Tibial nerve (tissue), 3 donors: ENCODE results near the gene ANKRD40.

Experiments
- POLR2A ChIP-seq, 2 donors: fragments of 450-650 bp; IDR thresholded peaks; one replicate each; pipeline ENCODE4 v1.6.1; 2017; ENCODE audit warnings: antibody characterized with exemption in 2 of 2, mild to moderate bottlenecking in 2 of 2, moderate library complexity in 2 of 2
- TF ChIP-seq, protein P1 (sequence below), 5 experiments: fragments of 200-600 bp in 3 of 5; fragments of 450-650 bp in 2 of 5; sonication (generic) in 3 of 5; IDR thresholded peaks; one replicate each; pipeline ENCODE4 v1.5.1; 2016 to 2019; ENCODE audit warnings: antibody characterized with exemption in 5 of 5, mild to moderate bottlenecking in 3 of 5, moderate library complexity in 2 of 5

DNA sequence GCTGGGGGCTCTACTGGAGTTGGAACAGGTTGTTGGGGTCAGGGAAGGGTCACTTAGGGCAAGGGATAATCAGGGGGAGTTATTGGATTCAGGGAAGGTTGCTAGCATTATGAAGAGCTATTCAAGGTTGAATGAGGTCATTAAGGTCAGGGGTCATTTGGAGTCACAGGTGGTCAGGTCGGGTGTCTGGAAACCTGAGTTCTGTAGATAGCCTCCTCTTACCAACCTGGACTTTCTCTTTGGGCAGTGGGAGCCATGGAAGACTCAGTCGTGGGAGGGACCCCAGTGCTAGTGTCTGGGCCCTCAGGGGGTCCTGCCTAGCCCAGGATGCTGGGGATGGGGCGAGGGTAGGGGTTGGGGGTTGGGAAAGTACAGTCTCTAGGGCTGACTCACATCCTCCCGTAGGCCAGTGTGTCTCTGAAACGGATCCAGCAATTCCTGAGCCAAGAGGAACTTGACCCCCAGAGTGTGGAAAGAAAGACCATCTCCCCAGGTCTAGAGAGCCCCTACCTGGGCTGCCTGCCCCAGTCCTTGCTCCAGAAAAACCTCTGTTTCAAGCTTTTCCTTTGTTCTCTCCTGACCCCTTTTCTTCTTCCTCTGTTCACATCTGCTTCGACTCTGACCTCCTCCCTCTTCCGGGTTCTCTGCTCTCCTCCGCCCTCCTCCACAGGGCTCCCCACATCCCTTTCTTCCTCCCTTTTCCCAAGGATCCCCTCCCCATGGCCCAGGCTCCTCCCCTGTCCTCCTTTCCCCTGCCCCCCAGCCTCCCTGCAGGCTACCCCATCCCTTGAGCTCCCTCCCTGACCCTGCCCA is 39.5 kb downstream of the ANKRD40 start:
- TF ChIP-seq, protein P1, sequence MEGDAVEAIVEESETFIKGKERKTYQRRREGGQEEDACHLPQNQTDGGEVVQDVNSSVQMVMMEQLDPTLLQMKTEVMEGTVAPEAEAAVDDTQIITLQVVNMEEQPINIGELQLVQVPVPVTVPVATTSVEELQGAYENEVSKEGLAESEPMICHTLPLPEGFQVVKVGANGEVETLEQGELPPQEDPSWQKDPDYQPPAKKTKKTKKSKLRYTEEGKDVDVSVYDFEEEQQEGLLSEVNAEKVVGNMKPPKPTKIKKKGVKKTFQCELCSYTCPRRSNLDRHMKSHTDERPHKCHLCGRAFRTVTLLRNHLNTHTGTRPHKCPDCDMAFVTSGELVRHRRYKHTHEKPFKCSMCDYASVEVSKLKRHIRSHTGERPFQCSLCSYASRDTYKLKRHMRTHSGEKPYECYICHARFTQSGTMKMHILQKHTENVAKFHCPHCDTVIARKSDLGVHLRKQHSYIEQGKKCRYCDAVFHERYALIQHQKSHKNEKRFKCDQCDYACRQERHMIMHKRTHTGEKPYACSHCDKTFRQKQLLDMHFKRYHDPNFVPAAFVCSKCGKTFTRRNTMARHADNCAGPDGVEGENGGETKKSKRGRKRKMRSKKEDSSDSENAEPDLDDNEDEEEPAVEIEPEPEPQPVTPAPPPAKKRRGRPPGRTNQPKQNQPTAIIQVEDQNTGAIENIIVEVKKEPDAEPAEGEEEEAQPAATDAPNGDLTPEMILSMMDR (IDR thresholded peaks at IDR 0.05), result no peak
- TF ChIP-seq POLR2A (IDR thresholded peaks at IDR 0.05), result no peak
